GM21825 (cell line): ENCODE measurements around the gene PRAMEF10.
"Not testable (repeated sequence)": the region's sequence is repeated elsewhere in the genome, so short reads cannot be mapped to it uniquely, and the experiment has no call there.

ENCODE experiments used
- ATAC-seq: cut with Tn5 transposase; IDR thresholded peaks from one replicate; pipeline ENCODE4 v1.9.1; 2021; ENCODE audit warnings: mild to moderate bottlenecking, moderate library complexity; ENCODE audit not compliant: unreplicated experiment

PRAMEF10 gene

DNA sequence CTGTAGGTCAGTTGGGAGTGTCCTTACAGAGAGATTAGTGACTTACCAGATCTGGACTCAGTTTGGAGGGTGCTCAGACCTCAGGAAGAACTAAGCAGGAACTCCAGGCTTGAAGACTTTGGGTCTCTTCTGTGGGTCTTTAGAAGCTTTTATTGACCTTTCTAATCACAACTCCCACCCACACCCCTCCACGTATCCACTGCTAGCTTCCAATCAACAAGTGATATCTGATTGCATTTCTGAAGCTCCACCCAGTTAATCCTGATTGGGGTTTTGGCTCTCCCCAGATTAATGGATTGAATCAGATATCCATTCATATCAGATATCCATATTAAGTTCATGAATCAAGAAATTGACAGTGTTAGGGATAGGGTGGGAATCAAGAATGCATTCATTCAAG lies at the start of gene PRAMEF10:
TSS of gene PRAMEF10 (minus strand) at position 101 of the 400 bp plus-strand sequence. CDS start 2,423 bp downstream, outside the sequence.
- ATAC-seq, result not testable (repeated sequence)

DNA sequence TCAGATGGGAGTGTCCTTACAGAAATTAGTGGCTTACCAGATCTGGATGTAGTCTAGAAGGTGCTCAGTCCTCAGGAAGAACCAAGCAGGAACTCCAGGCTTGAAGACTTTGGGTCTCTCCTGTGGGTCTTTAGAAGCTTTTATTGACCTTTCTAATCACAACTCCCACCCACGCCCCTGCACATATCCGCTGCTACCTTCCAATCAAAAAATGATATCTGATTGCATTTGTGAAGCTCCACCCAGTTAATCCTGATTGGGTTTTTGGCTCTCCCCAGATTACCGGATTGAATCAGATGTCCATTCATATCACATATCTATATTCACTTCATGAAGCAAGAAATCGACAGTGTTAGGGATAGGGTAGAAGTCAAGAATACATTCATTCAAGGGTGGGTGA lies 49.4 kb upstream of the PRAMEF10 start, which contains the start of gene PRAMEF6:
TSS of gene PRAMEF6 (minus strand) at position 101 of the 400 bp plus-strand sequence. CDS start 5,062 bp downstream, outside the sequence.
- ATAC-seq, result not testable (repeated sequence)

GRCh38 chr1:12924368-12924767 lies 26.3 kb upstream of the PRAMEF10 start:
- ATAC-seq, result not testable (repeated sequence)

DNA sequence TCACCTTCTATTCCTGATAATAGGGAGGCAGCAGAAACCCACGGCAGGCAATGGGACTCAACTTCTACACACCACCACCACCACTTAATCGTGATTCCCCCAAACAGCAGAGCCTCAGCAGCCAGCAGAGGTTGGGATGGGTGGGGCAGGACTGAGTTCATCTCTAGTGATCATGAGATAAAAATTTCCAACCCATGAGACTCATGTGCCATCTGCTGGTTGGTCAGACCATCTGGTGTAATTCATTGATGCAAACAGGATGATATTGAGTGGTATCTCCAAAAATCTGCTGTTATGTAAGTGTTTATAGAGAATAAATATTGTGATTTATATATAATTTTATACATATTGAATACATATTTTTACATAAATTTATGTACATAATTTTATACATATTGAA lies 23.7 kb upstream of the PRAMEF10 start:
- ATAC-seq, result not testable (repeated sequence)

- not testable (repeated sequence) for ATAC-seq
These were observed 18.2 kb upstream of the PRAMEF10 start, which contains the start of gene PRAMEF7 for GRCh38 chr1:12916310-12916709. PRAMEF7 (plus strand) TSS chr1:12916610; CDS start chr1:12917693, 1,083 bp downstream.

DNA sequence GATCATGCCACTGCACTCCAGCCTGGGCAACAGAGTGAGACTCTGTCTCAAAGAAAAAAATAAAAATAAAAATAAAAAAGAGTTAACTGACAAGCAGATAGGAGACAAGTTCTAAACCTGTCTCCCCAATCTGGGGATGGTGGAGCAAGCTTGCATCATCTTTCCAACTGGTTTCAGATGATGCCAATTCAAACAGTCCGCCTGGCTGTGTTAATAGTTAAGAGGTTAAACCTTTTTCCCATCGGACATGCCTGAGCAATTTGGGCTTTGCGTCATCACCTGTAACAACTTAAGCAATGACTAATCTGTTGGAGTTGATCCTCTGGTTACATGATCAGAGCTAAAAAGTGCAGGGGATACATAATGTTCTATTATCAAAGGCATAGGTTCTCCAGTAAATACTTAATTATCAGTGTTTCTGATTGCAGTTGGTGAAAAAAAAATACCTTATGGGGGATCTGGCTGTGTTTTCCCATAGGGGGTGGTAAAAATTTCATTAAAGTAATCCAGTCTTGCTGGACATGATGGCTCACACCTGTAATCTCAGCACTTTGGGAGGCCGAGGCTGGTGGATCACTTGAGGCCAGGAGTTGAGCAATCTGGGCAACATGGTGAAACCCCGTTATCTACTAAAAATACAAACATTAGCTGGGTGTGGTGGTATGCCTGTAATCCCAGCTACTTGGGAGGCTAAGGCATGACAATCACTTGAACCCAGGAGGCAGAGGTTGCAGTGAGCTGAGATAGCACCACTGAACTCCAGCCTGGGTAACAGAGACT lies 5.9 kb upstream of the PRAMEF10 start:
- ATAC-seq, result not testable (repeated sequence)

DNA sequence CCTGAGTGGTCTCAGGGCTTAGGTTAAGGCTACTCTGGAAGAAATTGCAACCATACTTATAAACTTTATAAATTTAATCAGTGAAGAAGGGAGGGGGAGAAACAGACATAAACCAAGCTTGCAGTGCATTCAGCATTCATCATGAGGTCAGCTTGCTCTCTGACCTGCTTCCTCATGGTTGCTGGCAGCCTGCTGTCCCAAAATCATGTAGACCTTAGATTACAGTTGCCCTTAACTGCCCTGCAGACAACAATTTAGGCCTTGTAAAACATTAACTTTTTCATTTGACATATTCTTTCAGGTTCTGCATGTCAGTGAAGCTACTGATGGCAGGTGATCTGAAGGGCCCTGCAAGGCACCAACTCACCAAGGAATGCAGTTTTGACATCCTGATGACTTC lies 1.1 kb upstream of the PRAMEF10 start:
- not testable (repeated sequence) for ATAC-seq

DNA sequence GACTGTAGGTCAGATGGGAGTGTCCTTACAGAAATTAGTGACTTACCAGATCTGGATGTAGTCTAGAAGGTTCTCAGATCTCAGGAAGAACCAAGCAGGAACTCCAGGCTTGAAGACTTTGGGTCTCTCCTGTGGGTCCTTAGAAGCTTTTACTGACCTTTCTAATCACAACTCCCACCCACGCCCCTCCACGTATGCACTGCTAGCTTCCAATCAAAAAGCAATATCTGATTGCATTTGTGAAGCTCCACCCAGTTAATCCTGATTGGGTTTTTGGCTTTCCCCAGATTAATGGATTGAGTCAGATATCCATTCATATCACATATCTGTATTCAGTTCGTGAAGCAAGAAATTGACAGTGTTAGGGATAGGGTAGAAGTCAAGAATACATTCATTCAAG lies 12.0 kb downstream of the PRAMEF10 start, which contains the start of gene PRAMEF4:
TSS of gene PRAMEF4 (minus strand) at position 101 of the 400 bp plus-strand sequence. CDS start 2,807 bp downstream, outside the sequence.
- not testable (repeated sequence) for ATAC-seq

DNA sequence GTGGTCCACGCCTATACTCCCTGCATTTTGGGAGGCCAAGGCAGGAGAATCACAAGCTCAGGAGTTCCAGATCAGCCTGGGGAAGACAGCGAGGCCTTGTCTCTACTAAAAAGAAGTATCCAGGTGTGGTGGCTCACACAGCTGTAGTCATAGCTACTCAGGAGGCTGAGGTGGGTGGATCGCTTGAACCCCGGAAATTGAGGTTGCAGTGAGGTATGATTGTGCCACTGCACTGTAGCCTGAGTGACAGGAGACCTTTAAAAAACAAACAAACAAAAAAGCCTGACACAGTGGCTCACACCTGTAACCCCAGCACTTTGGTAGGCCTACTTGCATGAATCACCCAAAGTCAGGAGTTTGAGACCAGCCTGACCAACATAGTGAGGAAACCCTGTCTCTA lies 19.6 kb downstream of the PRAMEF10 start:
- not testable (repeated sequence) for ATAC-seq

GRCh38 chr1:12863131-12863880 lies 34.8 kb downstream of the PRAMEF10 start:
- ATAC-seq, result not testable (repeated sequence)

DNA sequence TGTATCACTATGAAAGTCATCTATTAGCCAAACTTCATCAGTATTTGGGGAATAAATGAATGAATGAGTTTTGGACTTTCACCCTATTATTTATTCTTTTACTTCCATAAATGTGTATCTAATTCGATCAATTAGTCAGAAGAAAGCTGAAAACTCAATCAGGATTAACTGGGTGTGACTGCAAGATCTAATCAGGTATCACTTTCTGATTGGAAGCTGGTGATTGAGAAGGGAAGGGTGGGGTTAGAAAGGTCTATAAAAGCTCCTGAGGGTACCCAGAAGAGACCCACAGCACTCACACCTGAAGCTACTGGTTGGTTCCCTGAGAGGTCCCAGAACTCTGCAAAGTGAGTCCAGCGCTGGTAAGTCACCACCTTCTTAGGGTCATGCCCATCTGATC lies 41.3 kb downstream of the PRAMEF10 start, which contains the start of gene PRAMEF2:
TSS of gene PRAMEF2 (plus strand) at position 301 of the 400 bp plus-strand sequence. CDS start 1,924 bp downstream, outside the sequence.
- not testable (repeated sequence) for ATAC-seq

DNA sequence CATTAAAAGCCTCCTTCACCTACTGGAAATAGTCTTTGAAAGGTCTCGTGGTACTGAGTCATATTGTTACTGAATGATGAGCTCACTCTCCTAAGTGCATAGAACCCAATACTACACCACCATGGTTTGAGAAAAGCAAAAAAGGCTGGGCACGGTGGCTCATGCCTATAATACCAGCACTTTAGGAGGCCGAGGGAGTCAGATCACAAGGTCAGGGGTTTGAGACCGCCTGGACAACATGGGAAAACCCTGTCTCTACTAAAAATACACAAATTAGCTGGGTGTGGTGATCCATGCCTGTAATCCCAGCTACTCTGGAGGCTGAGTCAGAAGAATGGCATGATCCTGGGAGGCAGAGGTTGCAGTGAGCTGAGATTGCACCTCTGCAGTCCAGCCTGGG lies 46.3 kb downstream of the PRAMEF10 start:
- no peak for ATAC-seq

DNA sequence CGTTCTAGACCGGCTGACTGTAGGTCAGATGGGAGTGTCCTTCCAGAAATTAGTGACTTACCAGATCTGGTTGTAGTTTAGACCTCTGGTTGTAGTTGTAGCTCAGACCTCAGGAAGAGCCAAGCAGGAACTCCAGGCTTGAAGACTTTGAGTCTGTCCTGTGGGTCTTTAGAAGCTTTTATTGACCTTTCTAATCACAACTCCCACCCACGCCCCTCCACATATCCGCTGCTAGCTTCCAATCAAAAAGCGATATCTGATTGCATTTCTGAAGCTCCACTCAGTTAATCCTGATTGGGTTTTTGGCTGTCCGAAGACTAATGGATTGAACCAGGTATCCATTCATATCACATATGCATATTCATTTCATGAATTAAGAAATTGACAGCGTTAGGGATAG lies 49.5 kb downstream of the PRAMEF10 start, which contains the start of gene HNRNPCL1:
TSS of gene HNRNPCL1 (minus strand) at position 101 of the 400 bp plus-strand sequence. CDS start 431 bp downstream, outside the sequence.
- ATAC-seq, result not testable (repeated sequence)
